H1 (cell line): ENCODE results near the gene PIK3R3.

Source experiments
- BRCA1 ChIP-seq: IDR thresholded peaks from 2 replicates; pipeline ENCODE4 v1.6.1; 2012; ENCODE audit warnings: low read depth, low read length, improper control_type of control experiment
- EP300 ChIP-seq, 2 experiments: IDR thresholded peaks; 1 replicate in 1 of 2; 2 replicates in 1 of 2; pipeline ENCODE4 v1.6.1; 2011 to 2012; ENCODE audit warnings: low read depth in 2 of 2, low read length in 2 of 2, mild to moderate bottlenecking in 2 of 2, borderline replicate concordance in 1 of 2, inconsistent platforms in 1 of 2, moderate library complexity in 1 of 2
- EZH2 ChIP-seq: fragments of 200-600 bp; sonication (generic); IDR thresholded peaks from 2 replicates; pipeline ENCODE4 v1.7.1; 2012; ENCODE audit warnings: low read depth, mild to moderate bottlenecking, moderate library complexity, low read length, inconsistent platforms; ENCODE audit not compliant: severe bottlenecking
- GABPA ChIP-seq: IDR thresholded peaks from 2 replicates; pipeline ENCODE4 v1.6.1; 2011; ENCODE audit warnings: mild to moderate bottlenecking, low read length, moderate library complexity, borderline replicate concordance; ENCODE audit not compliant: insufficient read depth
- GTF2F1 ChIP-seq: IDR thresholded peaks from 2 replicates; pipeline ENCODE4 v1.6.1; 2012; ENCODE audit warnings: low read depth, low read length, improper control_type of control experiment, borderline replicate concordance
- JUN ChIP-seq: IDR thresholded peaks from 2 replicates; pipeline ENCODE4 v1.6.1; 2011; ENCODE audit warnings: low read depth, mild to moderate bottlenecking, improper control_type of control experiment, low read length
- JUND ChIP-seq: IDR thresholded peaks from 2 replicates; pipeline ENCODE4 v1.6.1; 2011; ENCODE audit warnings: mild to moderate bottlenecking, improper control_type of control experiment, low read length
- POLR2AphosphoS5 ChIP-seq: IDR thresholded peaks from 2 replicates; pipeline ENCODE4 v1.6.1; 2011; ENCODE audit warnings: low read depth, low read length
- RAD21 ChIP-seq, 2 experiments: IDR thresholded peaks in 1 of 2; conservative IDR thresholded peaks in 1 of 2; 2 replicates each; pipeline ENCODE4 v1.6.1; 2011; ENCODE audit warnings: low read depth in 2 of 2, low read length in 2 of 2, improper control_type of control experiment in 1 of 2, inconsistent platforms in 1 of 2, mild to moderate bottlenecking in 1 of 2, moderate library complexity in 1 of 2
- SP1 ChIP-seq: IDR thresholded peaks from 2 replicates; pipeline ENCODE4 v1.6.1; 2011; ENCODE audit warnings: low read depth, low read length
- YY1 ChIP-seq: IDR thresholded peaks from 2 replicates; pipeline ENCODE4 v1.6.1; 2011; ENCODE audit warnings: low read depth, mild to moderate bottlenecking, low read length
- TF ChIP-seq, protein P1 (sequence below), 3 experiments: IDR thresholded peaks; 1 replicate in 2 of 3; 2 replicates in 1 of 3; pipeline versions ENCODE4 v1.5.1 to v1.6.1; 2011; ENCODE audit warnings: low read length in 3 of 3, mild to moderate bottlenecking in 3 of 3, inconsistent platforms in 2 of 3, low read depth in 1 of 3, moderate library complexity in 1 of 3; ENCODE audit not compliant: insufficient read depth in 1 of 3; ENCODE audit errors: control extremely low read depth in 1 of 3
- TF ChIP-seq, protein P2 (sequence below): IDR thresholded peaks from 2 replicates; pipeline ENCODE4 v1.6.1; 2012; ENCODE audit warnings: inconsistent platforms

DNA sequence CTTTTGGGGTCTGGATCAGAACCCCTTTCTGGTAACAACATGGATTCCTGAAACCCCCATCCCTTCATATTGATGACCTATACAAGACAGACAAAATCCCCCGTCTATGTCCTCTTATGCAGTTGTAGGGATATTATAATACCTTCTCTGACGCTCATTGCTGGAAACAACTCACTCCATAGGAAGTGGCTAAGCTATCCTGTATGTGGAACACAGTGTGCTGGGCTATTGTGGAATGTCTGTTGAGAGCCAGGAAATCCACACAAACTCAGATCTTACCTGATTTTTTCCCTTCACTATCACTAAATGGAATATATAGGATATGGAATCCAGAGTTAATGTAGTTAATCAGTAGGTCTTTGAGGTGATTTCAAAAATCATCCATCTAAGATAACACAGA lies 17.7 kb upstream of the PIK3R3 start:
- TF ChIP-seq, protein P1, sequence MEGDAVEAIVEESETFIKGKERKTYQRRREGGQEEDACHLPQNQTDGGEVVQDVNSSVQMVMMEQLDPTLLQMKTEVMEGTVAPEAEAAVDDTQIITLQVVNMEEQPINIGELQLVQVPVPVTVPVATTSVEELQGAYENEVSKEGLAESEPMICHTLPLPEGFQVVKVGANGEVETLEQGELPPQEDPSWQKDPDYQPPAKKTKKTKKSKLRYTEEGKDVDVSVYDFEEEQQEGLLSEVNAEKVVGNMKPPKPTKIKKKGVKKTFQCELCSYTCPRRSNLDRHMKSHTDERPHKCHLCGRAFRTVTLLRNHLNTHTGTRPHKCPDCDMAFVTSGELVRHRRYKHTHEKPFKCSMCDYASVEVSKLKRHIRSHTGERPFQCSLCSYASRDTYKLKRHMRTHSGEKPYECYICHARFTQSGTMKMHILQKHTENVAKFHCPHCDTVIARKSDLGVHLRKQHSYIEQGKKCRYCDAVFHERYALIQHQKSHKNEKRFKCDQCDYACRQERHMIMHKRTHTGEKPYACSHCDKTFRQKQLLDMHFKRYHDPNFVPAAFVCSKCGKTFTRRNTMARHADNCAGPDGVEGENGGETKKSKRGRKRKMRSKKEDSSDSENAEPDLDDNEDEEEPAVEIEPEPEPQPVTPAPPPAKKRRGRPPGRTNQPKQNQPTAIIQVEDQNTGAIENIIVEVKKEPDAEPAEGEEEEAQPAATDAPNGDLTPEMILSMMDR (IDR thresholded peaks at IDR 0.05; ENCODE audit: control extremely low read depth in 1 of 3, insufficient read depth in 1 of 3, low read depth in 1 of 3, low read length in 3 of 3), result no peak
- TF ChIP-seq GABPA, result no peak
- no peak for TF ChIP-seq RAD21 (IDR thresholded peaks at IDR 0.05 in 1 of 2, conservative IDR thresholded peaks at IDR 0.05 in 1 of 2; ENCODE audit: low read depth in 2 of 2, low read length in 2 of 2)
- no peak for TF ChIP-seq SP1
- TF ChIP-seq, protein P2, sequence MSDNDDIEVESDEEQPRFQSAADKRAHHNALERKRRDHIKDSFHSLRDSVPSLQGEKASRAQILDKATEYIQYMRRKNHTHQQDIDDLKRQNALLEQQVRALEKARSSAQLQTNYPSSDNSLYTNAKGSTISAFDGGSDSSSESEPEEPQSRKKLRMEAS, result no peak
- no peak for TF ChIP-seq JUND
- no peak for TF ChIP-seq EP300 (IDR thresholded peaks at IDR 0.05; ENCODE audit: borderline replicate concordance in 1 of 2, low read depth in 2 of 2, low read length in 2 of 2)
- TF ChIP-seq JUN, result no peak
- TF ChIP-seq YY1, result no peak
- no peak for TF ChIP-seq EZH2
- TF ChIP-seq POLR2AphosphoS5, result no peak
- no peak for TF ChIP-seq BRCA1
- TF ChIP-seq GTF2F1, result no peak
